CD4-positive, alpha-beta T cell treated with Interferon alpha-2 for 1 hour (primary cell): ENCODE measurements around the gene FASTK.
"Not testable (repeated sequence)": the region's sequence is repeated elsewhere in the genome, so short reads cannot be mapped to it uniquely, and the experiment has no call there.

Source experiments
- DNase-seq, 2 donors: peaks; one replicate each; pipeline ENCODE4 v3.0.0-alpha.2; 2020 to 2022

Gene FASTK

GRCh38 chr7:151043959-151044358 lies 36.6 kb downstream of the FASTK start:
- DNase-seq, result no peak

DNA sequence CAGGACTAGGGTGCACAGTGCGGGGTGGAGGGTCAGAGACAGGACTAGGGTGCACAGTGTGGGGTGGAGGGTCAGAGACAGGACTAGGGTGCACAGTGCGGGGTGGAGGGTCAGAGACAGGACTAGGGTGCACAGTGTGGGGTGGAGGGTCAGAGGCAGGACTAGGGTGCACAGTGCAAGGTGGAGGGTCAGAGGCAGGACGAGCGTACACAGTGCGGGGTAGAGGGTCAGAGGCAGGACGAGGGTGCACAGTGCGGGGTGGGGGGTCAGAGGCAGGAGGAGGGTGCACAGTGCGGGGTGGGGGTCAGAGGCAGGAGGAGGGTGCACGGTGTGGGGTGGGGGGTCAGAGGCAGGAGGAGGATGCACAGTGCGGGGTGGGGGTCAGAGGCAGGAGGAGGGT lies 37.2 kb downstream of the FASTK start:
- DNase-seq, result not testable (repeated sequence)

- no peak for DNase-seq
Measured at GRCh38 chr7:151040616-151041375, 39.8 kb downstream of the FASTK start.

- DNase-seq, result no peak
Measured at GRCh38 chr7:151039850-151040548, 40.6 kb downstream of the FASTK start.

DNA sequence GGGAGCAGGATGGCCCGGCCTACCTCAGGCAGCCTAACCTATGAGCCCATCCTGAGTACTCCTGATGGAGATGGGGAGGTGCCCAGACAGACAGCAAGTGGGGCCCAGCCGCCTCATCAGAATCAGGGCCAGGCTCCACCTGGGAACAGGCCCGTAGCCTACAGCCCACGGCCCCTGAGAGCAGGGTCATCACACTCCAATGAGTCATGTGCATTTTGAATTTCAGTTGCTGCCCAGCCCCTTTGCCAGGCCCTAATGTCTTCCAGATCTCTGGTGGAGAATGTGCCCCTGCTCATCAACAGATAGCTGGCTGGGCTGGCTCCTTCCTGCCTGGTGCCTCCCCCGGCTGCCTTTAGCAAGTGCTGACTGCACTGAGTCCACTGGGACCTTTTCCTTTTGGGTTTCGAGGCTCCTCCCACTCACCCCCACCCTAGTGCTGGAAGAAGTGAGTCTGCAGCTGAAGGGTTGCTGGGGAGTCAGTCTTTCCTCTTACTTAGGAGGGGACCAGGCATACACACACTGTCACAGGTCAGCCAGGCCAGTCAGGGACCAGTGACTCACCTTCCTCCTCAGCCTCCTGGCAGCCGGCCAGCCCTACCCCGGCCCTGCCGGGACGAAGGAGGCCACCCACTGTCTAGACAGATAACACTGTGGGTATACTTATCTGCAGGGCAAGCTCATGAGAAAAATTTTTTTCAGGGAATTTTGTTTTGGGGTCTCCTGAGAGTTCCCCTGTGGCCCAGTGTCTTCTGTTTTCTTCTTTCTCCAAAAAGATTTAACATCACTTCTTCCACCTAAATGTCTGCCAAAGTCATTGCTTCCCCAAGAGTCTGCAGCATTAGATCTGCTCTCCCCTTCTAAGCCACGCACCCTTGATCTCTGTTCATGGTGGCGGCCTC lies 41.4 kb downstream of the FASTK start:
- peak; percentile 31 to 56 for DNase-seq

DNA sequence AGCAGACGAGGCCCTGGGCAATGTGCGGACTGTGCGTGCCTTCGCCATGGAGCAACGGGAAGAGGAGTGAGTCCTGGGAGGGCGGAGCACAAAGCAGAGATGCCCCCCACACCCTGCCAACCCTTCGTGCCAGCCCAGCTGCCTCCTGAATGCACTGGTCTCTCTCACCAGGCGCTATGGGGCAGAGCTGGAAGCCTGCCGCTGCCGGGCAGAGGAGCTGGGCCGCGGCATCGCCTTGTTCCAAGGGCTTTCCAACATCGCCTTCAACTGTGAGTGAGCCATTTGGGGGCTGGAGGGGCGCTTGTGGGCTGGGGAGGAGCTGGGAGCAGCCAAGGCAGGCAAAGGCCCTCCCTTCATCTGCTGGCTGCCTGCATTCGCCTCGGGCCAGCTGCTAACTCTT lies 44.7 kb downstream of the FASTK start:
- no peak for DNase-seq

DNA sequence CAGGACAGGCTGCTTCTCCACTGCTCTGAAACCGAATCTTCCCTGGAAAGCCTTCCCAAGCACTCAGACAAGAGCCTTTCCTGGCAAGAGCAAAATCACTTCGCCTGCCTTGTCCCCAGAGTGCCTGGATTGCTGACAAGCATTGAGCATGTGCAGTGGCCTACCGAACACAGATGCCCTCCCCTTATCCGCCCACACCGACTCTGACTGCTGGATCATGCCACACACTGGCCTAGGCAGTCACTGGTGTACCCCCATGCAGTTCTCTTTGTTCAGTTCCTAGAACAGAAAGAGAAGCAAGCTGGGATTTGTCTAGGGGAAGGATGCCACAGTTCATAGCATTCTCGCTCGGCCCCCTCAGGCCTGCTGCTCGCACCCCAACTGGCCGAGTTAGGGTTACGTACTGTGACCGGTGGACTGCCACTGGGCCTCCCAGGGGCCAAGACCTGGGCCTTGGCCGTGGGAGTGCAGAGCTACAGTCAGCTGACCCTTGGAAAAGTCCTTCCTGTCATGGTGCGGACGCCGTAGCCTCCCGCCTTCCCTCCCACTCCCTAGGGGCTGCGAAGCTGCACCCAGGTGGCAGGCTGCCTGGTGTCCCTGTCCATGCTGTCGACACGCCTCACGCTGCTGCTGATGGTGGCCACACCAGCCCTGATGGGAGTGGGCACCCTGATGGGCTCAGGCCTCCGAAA lies 45.4 kb downstream of the FASTK start:
- no peak for DNase-seq

GRCh38 chr7:151034312-151035025 lies 46.1 kb downstream of the FASTK start:
- DNase-seq, result no peak

DNA sequence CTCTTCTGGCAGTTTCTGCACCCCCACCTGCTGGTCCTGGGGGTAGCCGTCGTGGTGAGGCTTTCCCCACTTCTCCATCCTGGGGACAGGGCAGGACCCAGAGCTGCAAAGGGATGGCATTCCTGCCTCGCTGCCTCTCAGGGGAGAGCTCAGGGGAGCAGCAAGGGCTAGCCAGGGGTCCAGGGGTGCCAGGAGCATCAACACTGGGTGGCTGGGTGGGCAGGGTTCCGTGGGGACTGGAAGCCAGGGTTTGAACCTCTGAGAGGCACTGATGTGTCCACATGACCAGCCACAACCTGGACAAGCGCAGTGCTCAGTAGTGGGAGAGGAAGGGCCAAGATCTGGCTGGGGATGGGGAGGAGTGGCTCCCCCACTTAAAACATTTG lies 46.8 kb downstream of the FASTK start:
- no peak for DNase-seq

DNA sequence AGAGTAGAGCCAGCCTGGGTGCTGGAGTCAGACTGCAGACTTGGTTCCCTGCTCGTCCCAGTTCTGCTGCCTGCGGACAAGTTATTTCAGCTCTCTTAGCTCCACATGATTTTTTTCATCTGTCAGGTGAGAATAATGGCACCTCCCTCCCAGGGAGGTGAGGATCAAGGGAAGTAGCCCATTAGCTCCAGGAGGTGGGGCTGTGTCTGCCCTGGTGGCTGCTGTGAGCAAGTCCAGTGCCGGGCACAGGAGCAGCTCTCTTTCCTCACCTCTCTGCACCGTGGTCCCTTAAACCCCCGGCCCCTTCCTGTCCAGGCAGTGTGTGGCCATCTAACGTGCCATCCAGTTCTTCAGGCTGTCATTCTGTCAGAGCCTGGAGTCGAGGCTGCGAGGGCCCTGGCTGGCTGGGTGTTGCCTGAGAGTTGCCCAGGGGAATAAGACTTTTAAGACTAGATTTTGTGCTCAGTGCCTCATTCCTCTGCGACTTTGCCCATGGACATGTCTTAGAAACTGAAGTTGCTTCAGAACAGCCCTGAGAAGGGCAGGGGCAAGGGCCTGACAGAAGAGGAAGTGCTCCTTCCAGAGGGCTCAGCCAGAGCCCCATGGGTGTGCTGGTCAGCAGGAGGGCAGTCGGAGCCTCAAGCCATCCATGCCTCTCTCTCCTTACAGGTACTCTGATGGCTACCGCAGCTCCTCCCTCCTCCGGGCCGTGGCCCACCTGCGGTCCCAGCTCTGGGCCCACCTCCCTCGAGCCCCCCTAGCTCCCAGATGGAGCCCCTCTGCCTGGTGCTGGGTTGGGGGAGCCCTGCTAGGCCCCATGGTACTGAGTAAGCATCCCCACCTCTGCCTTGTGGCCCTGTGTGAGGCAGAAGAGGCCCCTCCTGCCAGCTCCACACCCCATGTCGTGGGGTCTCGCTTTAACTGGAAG lies 47.4 kb downstream of the FASTK start:
- no peak for DNase-seq

GRCh38 chr7:151031011-151031410 lies 49.6 kb downstream of the FASTK start:
- DNase-seq, result no peak

- DNase-seq, result no peak
Measured at GRCh38 chr7:151028948-151029501, 51.6 kb downstream of the FASTK start.

DNA sequence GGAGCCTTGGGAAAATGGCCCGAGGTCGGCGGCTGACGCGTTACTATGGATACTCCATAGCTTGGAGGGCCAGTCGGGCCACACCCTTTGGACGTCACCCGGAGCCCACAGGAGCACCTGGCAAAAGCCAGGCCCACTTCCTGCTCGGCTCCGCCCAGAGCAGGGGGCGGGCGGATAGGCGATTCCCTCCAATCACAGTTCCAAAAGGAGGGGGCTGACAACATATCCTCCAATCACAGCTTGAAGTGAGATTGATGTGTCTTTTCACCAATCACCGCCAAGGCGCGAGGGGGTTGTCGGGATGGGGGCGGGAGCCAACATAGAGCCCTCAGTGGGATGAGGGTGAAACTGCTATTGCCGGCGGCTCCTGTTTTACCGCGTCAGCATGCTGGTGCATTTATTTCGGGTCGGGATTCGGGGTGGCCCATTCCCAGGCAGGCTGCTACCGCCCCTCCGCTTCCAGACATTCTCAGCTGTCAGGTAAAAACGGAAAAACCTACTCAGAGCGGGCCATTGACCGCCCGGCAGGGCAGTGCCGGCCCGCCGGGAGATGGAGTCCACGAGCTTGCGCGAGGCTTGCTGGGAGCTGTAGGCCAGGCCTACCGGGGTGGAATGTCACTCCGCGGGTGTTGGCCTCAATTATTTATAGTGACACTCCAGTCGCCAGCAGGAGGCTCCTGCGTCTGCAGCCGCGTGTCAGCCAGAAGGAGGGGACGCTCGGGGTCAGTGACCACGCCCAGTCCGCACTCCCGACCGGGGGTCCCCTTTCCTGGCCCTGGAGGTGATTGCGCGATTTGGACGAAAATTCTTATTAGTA lies 52.3 kb downstream of the FASTK start, which contains the start of gene ABCB8:
ABCB8 (plus strand) TSS at position 320 of the 817 bp plus-strand sequence; CDS start at position 386, 66 bp downstream.
- peak; percentile 98 to 99 for DNase-seq

- DNase-seq, result not testable (repeated sequence)
Measured at GRCh38 chr7:151027728-151028130, 52.9 kb downstream of the FASTK start.

GRCh38 chr7:151026771-151027727 lies 53.6 kb downstream of the FASTK start:
- not testable (repeated sequence) for DNase-seq
